A549 (cell line): ENCODE data around the gene KLF3. TPM values are rescaled to one million over a fixed set of nuclear protein-coding genes. Genes with fewer than 3 reads are reported as not detected.
A peak's percentile ranks its signal among the peaks of the same experiment; 100 is the strongest.

Source experiments
- ATAC-seq, 2 experiments: fragments of 200-7000 bp in 1 of 2; fragments of >200 bp in 1 of 2; cut with Nextera tagmentation in 1 of 2; cut with Tn5 transposase in 1 of 2; 3 replicates each; pipeline versions ENCODE4 v1.8.0 to v1.9.1; 2018 to 2020; ENCODE audit warnings: mild to moderate bottlenecking in 1 of 2, moderate library complexity in 1 of 2
- CTCF ChIA-PET: fragments of 300-600 bp; sonication (Branson Sonifier 250); formaldehyde crosslinking; extraction: SDS; loops from one replicate; lab custom pipeline; 2021; ENCODE audit warnings: antibody characterized with exemption, inconsistent platforms; lab: Yijun Ruan, JAX
- POLR2A ChIA-PET: fragments of 350-600 bp; formaldehyde crosslinking; extraction: SDS; loops from one replicate; lab custom pipeline; 2021; ENCODE audit warnings: antibody characterized with exemption, inconsistent platforms; lab: Yijun Ruan, JAX
- DNase-seq, 2 experiments: peaks; one replicate each; pipeline versions ENCODE4 v3.0.0 to v3.0.0-alpha.2; 2011 to 2016; ENCODE audit warnings: low read depth in 1 of 2, low spot score in 1 of 2
- FAIRE-seq: peaks from 2 replicates; lab custom pipeline; 2011; peaks lifted over from hg19 to GRCh38; lab: Jason Lieb, UNC
- H3K27ac ChIP-seq, 2 experiments: fragments of >200 bp; sonication (Bioruptor Twin); formaldehyde crosslinking; 3 replicates each; pipeline ENCODE4 v1.5.1; 2016 to 2017
- H3K4me1 ChIP-seq: fragments of >200 bp; sonication (Bioruptor Twin); formaldehyde crosslinking; 3 replicates; pipeline ENCODE4 v1.6.1; 2016
- H3K4me2 ChIP-seq: fragments of >200 bp; sonication (Bioruptor Twin); formaldehyde crosslinking; 3 replicates; pipeline ENCODE4 v1.6.1; 2016
- H3K4me3 ChIP-seq: fragments of >200 bp; sonication (Bioruptor Twin); formaldehyde crosslinking; 3 replicates; pipeline ENCODE4 v1.5.1; 2016
- H3K9me3 ChIP-seq: fragments of >200 bp; sonication (Bioruptor Twin); formaldehyde crosslinking; 3 replicates; pipeline ENCODE4 v1.6.1; 2016
- CBX8 ChIP-seq: fragments of 200-600 bp; sonication (generic); IDR thresholded peaks from 2 replicates; pipeline ENCODE4 v1.6.1; 2016
- CEBPB ChIP-seq, 2 experiments: fragments of >200 bp in 1 of 2; sonication (Bioruptor Twin) in 1 of 2; formaldehyde crosslinking in 1 of 2; IDR thresholded peaks; 2 replicates each; pipeline ENCODE4 v1.6.1; 2012 to 2016
- CHD2 ChIP-seq: fragments of 150-350 bp; IDR thresholded peaks from 2 replicates; pipeline ENCODE4 v1.6.1; 2014; ENCODE audit warnings: low read length; ENCODE audit not compliant: partially characterized antibody
- CHD4 ChIP-seq: fragments of 200-600 bp; sonication (generic); IDR thresholded peaks from 2 replicates; pipeline ENCODE4 v1.6.1; 2016; ENCODE audit warnings: antibody characterized with exemption, mild to moderate bottlenecking, borderline replicate concordance
- CTCF ChIP-seq: fragments of >200 bp; sonication (Bioruptor Twin); formaldehyde crosslinking; IDR thresholded peaks from 3 replicates; pipeline ENCODE4 v1.5.1; 2016
- FOSL2 ChIP-seq, 2 experiments: fragments of 450-650 bp in 1 of 2; fragments of >200 bp in 1 of 2; sonication (Bioruptor Twin) in 1 of 2; formaldehyde crosslinking; IDR thresholded peaks; 2 replicates each; pipeline versions ENCODE4 v1.5.0 to v1.6.1; 2016 to 2020; ENCODE audit warnings: mild to moderate bottlenecking in 1 of 2, moderate library complexity in 1 of 2
- GATA3 ChIP-seq: IDR thresholded peaks from 2 replicates; pipeline ENCODE4 v1.6.1; 2012; ENCODE audit warnings: borderline replicate concordance
- NFE2L2 ChIP-seq: fragments of 150-350 bp; conservative IDR thresholded peaks from 2 replicates; pipeline ENCODE4 v1.6.1; 2014; ENCODE audit warnings: low read length
- PBX3 ChIP-seq: IDR thresholded peaks from 2 replicates; pipeline ENCODE4 v1.6.1; 2012
- POLR2A ChIP-seq: IDR thresholded peaks from 2 replicates; pipeline ENCODE4 v1.6.1; 2012; ENCODE audit warnings: mild to moderate bottlenecking, low read length
- POLR2AphosphoS2 ChIP-seq: conservative IDR thresholded peaks from 2 replicates; pipeline ENCODE4 v1.6.1; 2012; ENCODE audit warnings: low read length, improper control_type of control experiment, inconsistent platforms
- RAD21 ChIP-seq, 2 experiments: fragments of >200 bp in 1 of 2; sonication (Bioruptor Twin) in 1 of 2; formaldehyde crosslinking in 1 of 2; IDR thresholded peaks in 1 of 2; conservative IDR thresholded peaks in 1 of 2; 2 replicates in 1 of 2; 3 replicates in 1 of 2; pipeline ENCODE4 v1.6.1; 2012 to 2018; ENCODE audit warnings: inconsistent platforms in 1 of 2
- RARB ChIP-seq: fragments of 250-450 bp; sonication (Bioruptor Pico); IDR thresholded peaks from 2 replicates; pipeline ENCODE4 v1.8.0; 2021; ENCODE audit warnings: mild to moderate bottlenecking, moderate library complexity
- RNF2 ChIP-seq: fragments of 200-600 bp; sonication (generic); IDR thresholded peaks from 2 replicates; pipeline ENCODE4 v1.6.1; 2016; ENCODE audit warnings: low read depth, mild to moderate bottlenecking, antibody characterized with exemption, moderate library complexity, borderline replicate concordance
- SMC3 ChIP-seq: fragments of >200 bp; sonication (Bioruptor Twin); formaldehyde crosslinking; IDR thresholded peaks from 3 replicates; pipeline ENCODE4 v1.6.1; 2018; ENCODE audit warnings: inconsistent platforms
- TFCP2L1 ChIP-seq: fragments of 250-450 bp; sonication (Bioruptor Pico); IDR thresholded peaks from 2 replicates; pipeline ENCODE4 v1.5.0; 2021; ENCODE audit warnings: mild to moderate bottlenecking
- TP53 ChIP-seq: fragments of 250-450 bp; sonication (Bioruptor Pico); IDR thresholded peaks from 2 replicates; pipeline ENCODE4 v1.5.0; 2021; ENCODE audit warnings: mild to moderate bottlenecking, moderate library complexity
- USF2 ChIP-seq: fragments of 450-650 bp; IDR thresholded peaks from 2 replicates; pipeline ENCODE4 v1.6.1; 2014; ENCODE audit warnings: antibody characterized with exemption
- WGBS: methylation state at CpG from one replicate; pipeline ENCODE4 v1.1.6; 2017; ENCODE audit errors: missing lambda C conversion rate; 5-methylcytosine and 5-hydroxymethylcytosine counted together
- polyA plus RNA-seq, 4 experiments: library from polyadenylated mRNA; depleted of rRNA in 3 of 4; stranded (reverse); fragments of >200 nt; fragmentation: RNase III in 1 of 4; extraction: RNeasy Plus Mini Kit Qiagen cat#74134 plus additional on column Dnase treatment in 1 of 4; gene quantifications; 2 replicates in 3 of 4; 3 replicates in 1 of 4; pipeline ENCODE4 v1.2.3, GENCODE V29; 2011 to 2017
- TF ChIP-seq, protein P1 (sequence below): fragments of 250-450 bp; sonication (Bioruptor Pico); IDR thresholded peaks from 2 replicates; pipeline ENCODE4 v1.5.0; 2021; ENCODE audit warnings: mild to moderate bottlenecking, moderate library complexity, borderline replicate concordance
- TF ChIP-seq, protein P2 (sequence below): fragments of 150-350 bp; IDR thresholded peaks from 2 replicates; pipeline ENCODE4 v1.6.1; 2014; ENCODE audit warnings: low read depth, mild to moderate bottlenecking, low read length

The KLF3 gene
- polyA plus RNA-seq, 2 of the 4 experiments (the other 2 are of a cell fraction): 11.2 to 29.6 TPM

DNA sequence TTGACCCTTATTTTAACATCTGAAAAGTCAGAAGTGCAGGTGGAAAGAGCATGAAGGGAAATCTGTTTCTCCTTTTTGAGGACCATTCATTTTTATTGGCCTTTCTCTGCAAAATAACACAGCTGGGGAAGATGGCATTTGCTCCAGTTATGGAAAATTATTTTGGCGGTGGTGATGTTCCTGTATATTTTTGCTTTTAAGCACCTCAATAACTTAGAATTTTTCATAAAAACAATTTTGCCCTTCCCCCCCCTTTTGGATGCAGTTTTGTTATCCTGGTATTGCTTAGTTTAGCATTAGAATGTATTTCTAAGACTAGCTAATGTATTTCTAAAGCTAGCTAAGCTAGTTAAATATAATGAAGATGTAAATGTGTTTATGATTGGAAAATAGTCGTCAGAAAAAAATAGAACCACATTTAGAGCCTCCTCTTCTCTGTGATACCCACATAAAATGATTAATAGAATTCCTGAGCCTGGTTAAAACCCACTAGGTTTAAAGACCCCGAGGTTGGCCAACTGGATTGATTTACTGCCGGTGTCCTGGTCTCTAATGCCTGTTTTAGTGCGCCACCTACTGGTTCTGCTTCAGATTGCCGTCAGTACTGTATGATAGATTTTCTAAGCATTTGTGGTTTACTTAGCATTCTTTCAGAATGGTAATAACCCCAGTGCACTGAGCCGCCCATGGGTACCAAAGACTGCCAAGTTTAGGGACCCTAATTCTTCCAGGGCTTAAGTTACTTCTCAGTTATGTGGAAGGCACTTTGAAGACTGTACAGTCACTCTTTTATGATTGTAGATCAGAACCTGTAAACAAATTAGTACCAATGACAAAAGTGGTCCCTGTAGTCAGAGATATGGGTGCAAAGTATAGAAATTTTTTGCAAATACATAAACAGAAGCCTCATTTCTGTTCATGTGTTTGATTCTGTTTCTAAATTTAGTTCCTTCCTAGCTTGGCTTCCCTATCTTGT lies 11.4 kb downstream of the KLF3 start:
- peak overlapping the region; percentile 77 to 91 for H3K27ac ChIP-seq
- peak overlapping the region; percentile 2; the same call in 1 of the 3 replicates for H3K4me3 ChIP-seq
- ChIA-PET POLR2A (interaction anchor here (2.1 kb wide), 1 partner anchor 9 kb away, joined by 6 read pairs; no protein-coding TSS in a partner anchor), CTCF (interaction anchor here (0.6 to 3.2 kb wide), 35 partner anchors 8 to 613 kb away, joined by 3 to 46 read pairs (median 3); no protein-coding TSS in a partner anchor)
- no peaks in the 10 kb centered on the region for H3K9me3 ChIP-seq
- H3K4me2 ChIP-seq: peak overlapping the region; percentile 87
- DNase-seq (peak; percentile 36 to 73), FAIRE-seq (no peak), ATAC-seq (peak; percentile 57 to 66; a peak in 5 of 6 replicates)
- TF ChIP-seq CHD4 (no peak), CTCF (peak; percentile 84), RARB (CRISPR knock-in tag) (no peak), GATA3 (no peak), RAD21 (conservative IDR thresholded peaks at IDR 0.05 in 1 of 2, IDR thresholded peaks at IDR 0.05 in 1 of 2) (peak; percentile 88 to 91), CEBPB (IDR thresholded peaks at IDR 0.05) (no peak), SMC3 (peak; percentile 78), POLR2AphosphoS2 (no peak)
- TF ChIP-seq, protein P1, sequence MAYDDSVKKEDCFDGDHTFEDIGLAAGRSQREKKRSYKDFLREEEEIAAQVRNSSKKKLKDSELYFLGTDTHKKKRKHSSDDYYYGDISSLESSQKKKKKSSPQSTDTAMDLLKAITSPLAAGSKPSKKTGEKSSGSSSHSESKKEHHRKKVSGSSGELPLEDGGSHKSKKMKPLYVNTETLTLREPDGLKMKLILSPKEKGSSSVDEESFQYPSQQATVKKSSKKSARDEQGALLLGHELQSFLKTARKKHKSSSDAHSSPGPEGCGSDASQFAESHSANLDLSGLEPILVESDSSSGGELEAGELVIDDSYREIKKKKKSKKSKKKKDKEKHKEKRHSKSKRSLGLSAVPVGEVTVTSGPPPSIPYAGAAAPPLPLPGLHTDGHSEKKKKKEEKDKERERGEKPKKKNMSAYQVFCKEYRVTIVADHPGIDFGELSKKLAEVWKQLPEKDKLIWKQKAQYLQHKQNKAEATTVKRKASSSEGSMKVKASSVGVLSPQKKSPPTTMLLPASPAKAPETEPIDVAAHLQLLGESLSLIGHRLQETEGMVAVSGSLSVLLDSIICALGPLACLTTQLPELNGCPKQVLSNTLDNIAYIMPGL (CRISPR knock-in tag): no peak
- WGBS: 5% methylated on average over 7 of the region's 7 CpGs
- peaks cover 58% of the 10 kb centered on the region for H3K4me1 ChIP-seq

DNA sequence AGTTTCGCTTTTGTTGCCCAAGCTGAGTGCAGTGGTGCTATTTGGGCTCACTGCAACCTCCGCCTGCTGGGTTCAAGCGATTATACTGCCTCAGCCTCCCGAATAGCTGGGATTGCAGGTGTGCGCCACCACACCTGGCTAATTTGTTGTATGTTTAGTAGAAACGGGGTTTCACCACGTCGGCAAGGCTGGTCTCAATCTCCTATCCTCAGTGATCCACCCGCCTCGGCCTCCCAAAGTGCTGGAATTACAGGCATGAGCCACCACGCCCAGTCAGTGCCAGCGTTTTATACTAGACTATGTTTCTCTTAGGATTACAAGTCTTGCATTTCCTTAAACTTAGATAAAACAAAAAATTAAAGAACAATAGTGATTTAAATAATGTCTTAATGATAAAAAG lies 13.0 kb downstream of the KLF3 start:
- POLR2A ChIA-PET: interaction anchor here (0.7 to 2.1 kb wide), 2 partner anchors 10 to 406 kb away, joined by 6 to 7 read pairs; no protein-coding TSS in a partner anchor
- FAIRE-seq (no peak), DNase-seq (no peak), ATAC-seq (no peak)
- 87% methylated on average over 12 of the region's 12 CpGs for WGBS
- Histone ChIP-seq H3K9me3 (no peaks in the 10 kb centered on the region), H3K4me3 (no peak overlapping the region), H3K4me1 (peaks cover 42% of the 10 kb centered on the region), H3K4me2 (no peak overlapping the region), H3K27ac (no peak overlapping the region)
- CTCF ChIA-PET: interaction anchor here (0.6 to 3.2 kb wide), 14 partner anchors 15 to 583 kb away, joined by 3 to 46 read pairs (median 3); no protein-coding TSS in a partner anchor
- no peak for TF ChIP-seq PBX3
- no peak for TF ChIP-seq CEBPB (IDR thresholded peaks at IDR 0.05)
- no peak for TF ChIP-seq POLR2AphosphoS2
- TF ChIP-seq, protein P2, sequence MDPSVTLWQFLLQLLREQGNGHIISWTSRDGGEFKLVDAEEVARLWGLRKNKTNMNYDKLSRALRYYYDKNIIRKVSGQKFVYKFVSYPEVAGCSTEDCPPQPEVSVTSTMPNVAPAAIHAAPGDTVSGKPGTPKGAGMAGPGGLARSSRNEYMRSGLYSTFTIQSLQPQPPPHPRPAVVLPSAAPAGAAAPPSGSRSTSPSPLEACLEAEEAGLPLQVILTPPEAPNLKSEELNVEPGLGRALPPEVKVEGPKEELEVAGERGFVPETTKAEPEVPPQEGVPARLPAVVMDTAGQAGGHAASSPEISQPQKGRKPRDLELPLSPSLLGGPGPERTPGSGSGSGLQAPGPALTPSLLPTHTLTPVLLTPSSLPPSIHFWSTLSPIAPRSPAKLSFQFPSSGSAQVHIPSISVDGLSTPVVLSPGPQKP: no peak
- no peak for TF ChIP-seq FOSL2 (IDR thresholded peaks at IDR 0.05)
- no peak for TF ChIP-seq FOSL2 (CRISPR knock-in tag; IDR thresholded peaks at IDR 0.05)
- TF ChIP-seq CHD2: no peak
- TF ChIP-seq RARB (CRISPR knock-in tag): no peak
- no peak for TF ChIP-seq RNF2
- TF ChIP-seq TP53: no peak
- no peak for TF ChIP-seq USF2
- no peak for TF ChIP-seq GATA3
- TF ChIP-seq NFE2L2: no peak
- no peak for TF ChIP-seq CBX8
- no peak for TF ChIP-seq TFCP2L1 (CRISPR knock-in tag)
- TF ChIP-seq POLR2A: no peak
